H1 (cell line): ENCODE data around the gene PRSS16. TPM values are rescaled to one million over a fixed set of nuclear protein-coding genes. Genes with fewer than 3 reads are reported as not detected.

Experiments
- CTCF ChIA-PET: fragments of 300-600 bp; sonication (Branson Sonifier 250); formaldehyde crosslinking; loops from one replicate; lab custom pipeline; 2021; ENCODE audit not compliant: partially characterized antibody; lab: Charles Lee
- POLR2A ChIA-PET: fragments of 300-600 bp; sonication (Branson Sonifier 250); formaldehyde crosslinking; loops from one replicate; lab custom pipeline; 2021; ENCODE audit warnings: inconsistent platforms; ENCODE audit not compliant: partially characterized antibody; lab: Charles Lee
- DNase-seq, 2 experiments: peaks; one replicate each; pipeline versions ENCODE4 v3.0.0 to v3.0.0-alpha.2; 2010 to 2022; ENCODE audit warnings: low spot score in 2 of 2, low read depth in 1 of 2, mixed read lengths in 1 of 2
- FAIRE-seq: peaks from 2 replicates; lab custom pipeline; 2011; peaks lifted over from hg19 to GRCh38; lab: Jason Lieb, UNC
- H2AFZ ChIP-seq: 2 replicates; pipeline ENCODE4 v1.8.1; 2012; ENCODE audit warnings: low read length, inconsistent platforms
- H2AK5ac ChIP-seq: 2 replicates; pipeline ENCODE4 v1.6.1; 2013; ENCODE audit warnings: low read depth, low read length
- H2BK120ac ChIP-seq: replicated peaks from 2 replicates; pipeline ENCODE3; 2013; ENCODE audit warnings: low read depth, low read length, inconsistent platforms
- H2BK12ac ChIP-seq: 2 replicates; pipeline ENCODE4 v1.6.1; 2013; ENCODE audit warnings: low read depth, low read length
- H2BK15ac ChIP-seq: 2 replicates; pipeline ENCODE4 v1.6.1; 2013; ENCODE audit warnings: low read length
- H2BK20ac ChIP-seq: 2 replicates; pipeline ENCODE4 v1.6.1; 2013; ENCODE audit warnings: low read length
- H2BK5ac ChIP-seq: 2 replicates; pipeline ENCODE4 v1.6.1; 2013; ENCODE audit warnings: low read depth, low read length
- H3K14ac ChIP-seq: 2 replicates; pipeline ENCODE4 v1.6.1; 2013; ENCODE audit warnings: inconsistent platforms; ENCODE audit not compliant: insufficient read length
- H3K18ac ChIP-seq: 2 replicates; pipeline ENCODE4 v1.6.1; 2013; ENCODE audit warnings: low read length; ENCODE audit errors: extremely low read depth
- H3K23ac ChIP-seq: 2 replicates; pipeline ENCODE4 v1.6.1; 2013; ENCODE audit warnings: inconsistent platforms; ENCODE audit not compliant: insufficient read length
- H3K23me2 ChIP-seq: 2 replicates; pipeline ENCODE4 v1.6.1; 2013; ENCODE audit warnings: low read depth, low read length
- H3K27ac ChIP-seq: 2 replicates; pipeline ENCODE4 v1.6.1; 2011; ENCODE audit warnings: low read depth, low read length, inconsistent platforms
- H3K27me3 ChIP-seq, 4 experiments: replicated peaks in 1 of 4; 1 replicate in 1 of 4; 2 replicates in 3 of 4; pipeline versions ENCODE4 v1.6.1 to v1.8.1; 2011 to 2013; ENCODE audit warnings: low read length in 3 of 4, mild to moderate bottlenecking in 3 of 4, inconsistent platforms in 2 of 4, mixed read lengths in 2 of 4, moderate library complexity in 1 of 4; ENCODE audit not compliant: control insufficient read depth in 3 of 4, insufficient read depth in 3 of 4; ENCODE audit errors: extremely low read depth in 1 of 4
- H3K36me3 ChIP-seq, 4 experiments: 2 replicates each; pipeline versions ENCODE4 v1.6.1 to v1.8.1; 2011 to 2013; ENCODE audit warnings: mild to moderate bottlenecking in 4 of 4, low read length in 3 of 4, moderate library complexity in 2 of 4, control low read depth in 1 of 4, inconsistent platforms in 1 of 4; ENCODE audit not compliant: insufficient read depth in 4 of 4, control insufficient read depth in 2 of 4
- H3K4ac ChIP-seq: replicated peaks from 2 replicates; pipeline ENCODE3; 2013; ENCODE audit warnings: low read length, low read depth, mixed read lengths, inconsistent platforms; ENCODE audit not compliant: insufficient read length
- H3K4me1 ChIP-seq, 4 experiments: replicated peaks in 1 of 4; 1 replicate in 1 of 4; 2 replicates in 3 of 4; pipeline versions ENCODE4 v1.6.1 to v1.8.1; 2011 to 2013; ENCODE audit warnings: low read length in 3 of 4, inconsistent platforms in 2 of 4, mixed read lengths in 1 of 4; ENCODE audit not compliant: insufficient read depth in 4 of 4, control insufficient read depth in 3 of 4
- H3K4me2 ChIP-seq, 2 experiments: 2 replicates each; pipeline versions ENCODE4 v1.6.1 to v1.8.1; 2011 to 2013; ENCODE audit warnings: low read depth in 2 of 2, low read length in 2 of 2, control low read depth in 1 of 2, inconsistent platforms in 1 of 2, mild to moderate bottlenecking in 1 of 2; ENCODE audit not compliant: insufficient read depth in 1 of 2
- H3K4me3 ChIP-seq, 4 experiments: fragments of 200-600, 300-600 bp in 1 of 4; sonication (generic), shearing (Covaris generic), sonication (Bioruptor Twin) in 1 of 4; 2 replicates each; pipeline versions ENCODE4 v1.5.1 to v1.8.1; 2011 to 2016; ENCODE audit warnings: low read length in 4 of 4, low read depth in 3 of 4, control low read depth in 2 of 4, inconsistent platforms in 2 of 4, mild to moderate bottlenecking in 2 of 4, mixed read lengths in 1 of 4, moderate library complexity in 1 of 4; ENCODE audit not compliant: insufficient read depth in 2 of 4; ENCODE audit errors: extremely low read depth in 1 of 4
- H3K56ac ChIP-seq: replicated peaks from 2 replicates; pipeline ENCODE3; 2013; ENCODE audit warnings: low read depth, mild to moderate bottlenecking, mixed read lengths, low read length, inconsistent platforms; ENCODE audit not compliant: insufficient read length
- H3K79me1 ChIP-seq: 2 replicates; pipeline ENCODE4 v1.6.1; 2013; ENCODE audit warnings: low read depth, low read length, control low read depth
- H3K79me2 ChIP-seq, 2 experiments: 2 replicates each; pipeline versions ENCODE4 v1.6.1 to v1.8.1; 2012 to 2013; ENCODE audit warnings: low read length in 2 of 2, mild to moderate bottlenecking in 2 of 2, inconsistent platforms in 1 of 2; ENCODE audit not compliant: insufficient read depth in 2 of 2, control insufficient read depth in 1 of 2
- H3K9ac ChIP-seq, 4 experiments: replicated peaks in 1 of 4; 1 replicate in 1 of 4; 2 replicates in 3 of 4; pipeline versions ENCODE4 v1.6.1 to v1.8.1; 2011 to 2013; ENCODE audit warnings: low read depth in 3 of 4, low read length in 3 of 4, control low read depth in 2 of 4, mild to moderate bottlenecking in 2 of 4, moderate library complexity in 2 of 4, inconsistent platforms in 1 of 4; ENCODE audit errors: extremely low read depth in 1 of 4
- H3K9me3 ChIP-seq, 2 experiments: 2 replicates each; pipeline versions ENCODE4 v1.6.1 to v1.8.1; 2012 to 2013; ENCODE audit warnings: mild to moderate bottlenecking in 2 of 2, moderate library complexity in 2 of 2, control low read depth in 1 of 2, inconsistent platforms in 1 of 2, low read depth in 1 of 2, low read length in 1 of 2, mixed read lengths in 1 of 2; ENCODE audit not compliant: insufficient read depth in 2 of 2
- H4K20me1 ChIP-seq, 2 experiments: replicated peaks in 1 of 2; 2 replicates each; pipeline versions ENCODE3 to v1.8.1; 2011 to 2013; ENCODE audit warnings: inconsistent platforms in 2 of 2, low read length in 2 of 2, mild to moderate bottlenecking in 1 of 2; ENCODE audit not compliant: insufficient read depth in 2 of 2, control insufficient read depth in 1 of 2
- H4K5ac ChIP-seq: 2 replicates; pipeline ENCODE4 v1.6.1; 2013; ENCODE audit warnings: low read length, low read depth, mixed read lengths, inconsistent platforms; ENCODE audit not compliant: insufficient read length
- H4K8ac ChIP-seq: 2 replicates; pipeline ENCODE4 v1.8.0; 2013; ENCODE audit warnings: mild to moderate bottlenecking, moderate library complexity, low read length, inconsistent platforms; ENCODE audit not compliant: insufficient read depth; ENCODE audit errors: extremely low read depth
- H4K91ac ChIP-seq: replicated peaks from 2 replicates; pipeline ENCODE3; 2013; ENCODE audit warnings: low read length, mixed read lengths, inconsistent platforms; ENCODE audit not compliant: insufficient read length
- EP300 ChIP-seq, 2 experiments: IDR thresholded peaks; 1 replicate in 1 of 2; 2 replicates in 1 of 2; pipeline ENCODE4 v1.6.1; 2011 to 2012; ENCODE audit warnings: low read depth in 2 of 2, low read length in 2 of 2, mild to moderate bottlenecking in 2 of 2, borderline replicate concordance in 1 of 2, inconsistent platforms in 1 of 2, moderate library complexity in 1 of 2
- SP4 ChIP-seq: IDR thresholded peaks from 2 replicates; pipeline ENCODE4 v1.6.1; 2012; ENCODE audit warnings: low read length, inconsistent platforms
- WGBS, 2 experiments: shearing (Covaris generic) in 1 of 2; methylation state at CpG; one replicate each; pipeline versions ENCODE4 v1.1.6 to v1.1.7; 2013 to 2015; ENCODE audit warnings: low lambda C conversion rate in 2 of 2, mixed read lengths in 2 of 2, inconsistent platforms in 1 of 2, low coverage in 1 of 2, missing lambda C conversion rate in 1 of 2; ENCODE audit not compliant: insufficient replicate concordance in 2 of 2, insufficient coverage in 1 of 2, insufficient read length in 1 of 2; ENCODE audit errors: extremely low coverage in 1 of 2, missing lambda C conversion rate in 1 of 2; 5-methylcytosine and 5-hydroxymethylcytosine counted together
- polyA plus RNA-seq, 7 experiments: library from polyadenylated mRNA; depleted of rRNA in 3 of 7; stranded (reverse) in 5 of 7; unstranded in 2 of 7; fragments of >200 nt in 5 of 7; fragments of 200-250 nt in 2 of 7; gene quantifications; 1 replicate in 5 of 7; 2 replicates in 1 of 7; 4 replicates in 1 of 7; pipeline versions ENCODE4 v1.2.1 to v1.2.3, GENCODE V29; 2011 to 2013; ENCODE audit warnings: missing spikeins in 2 of 7, mixed read lengths in 2 of 7
- total RNA-seq: library from RNA; stranded (reverse); fragmentation: NEBNext Ultra II Directional; extraction: Animal tissue kit (Norgen Biotek cat#: 25700); gene quantifications from 2 replicates; pipeline ENCODE4 v1.2.1, GENCODE V29; 2021

Gene PRSS16
- total and polyA plus RNA-seq, 2 of the 8 experiments (the other 6 are each of a cell fraction or from before 2014, with no cell fraction given), result 20.2 to 38.9 TPM

GRCh38 chr6:27290850-27291208, 43.3 kb downstream of the PRSS16 start:
- Histone ChIP-seq H3K27me3 (peaks cover 3 to 58% (median 31%) of the 10 kb centered on the region in 4 experiments), H3K23ac (no peak overlapping the region), H3K27ac (no peak overlapping the region), H3K36me3 (no peaks in the 10 kb centered on the region), H3K9ac (peak overlapping the region in 1 of 4 experiments; percentile 41; a peak in 1 of 7 replicates), H2AFZ (peak overlapping the region; percentile 55; the same call in 1 of the 2 replicates), H2BK12ac (no peak overlapping the region), H4K8ac (no peak overlapping the region), H2BK15ac (no peak overlapping the region), H2BK5ac (no peak overlapping the region), H2AK5ac (no peak overlapping the region), H4K20me1 (no peaks in the 10 kb centered on the region), H3K4me1 (peaks cover 0 to 8% (median 3%) of the 10 kb centered on the region in 4 experiments; a peak in 3 of 7 replicates), H3K18ac (no peak overlapping the region), H2BK20ac (no peak overlapping the region), H3K4ac (no peak overlapping the region), H2BK120ac (no peak overlapping the region), H3K14ac (no peak overlapping the region), H3K4me2 (peak overlapping the region; percentile 93 to 96), H3K56ac (no peak overlapping the region), H3K4me3 (peak overlapping the region; percentile 45 to 74 (median 68); a peak in 7 of 8 replicates), H3K79me1 (no peaks in the 10 kb centered on the region), H3K23me2 (peaks cover 18% of the 10 kb centered on the region), H3K79me2 (no peaks in the 10 kb centered on the region), H4K5ac (no peak overlapping the region), H3K9me3 (no peaks in the 10 kb centered on the region), H4K91ac (no peak overlapping the region)
- DNase-seq (no peak), FAIRE-seq (no peak)
- TF ChIP-seq SP4 (0 out of 2 replicates have a peak, but pooled peaks have one; percentile 4), EP300 (IDR thresholded peaks at IDR 0.05; ENCODE audit: borderline replicate concordance in 1 of 2, low read depth in 2 of 2, low read length in 2 of 2) (no peak)
- ChIA-PET CTCF (interaction anchor here (0.7 to 1.9 kb wide), 5 partner anchors 12 to 66 kb away, joined by 3 to 7 read pairs (median 3); no protein-coding TSS in a partner anchor), POLR2A (interaction anchor here (0.9 to 1.6 kb wide), 5 partner anchors 18 to 152 kb away, joined by 4 to 5 read pairs (median 5); a partner anchor contains a TSS)
- 9% methylated on average over 10 of the region's 10 CpGs; no CpG with 5 or more reads in 1 of the 2 experiments for WGBS, 2 experiments
